GM12878 (cell line): ENCODE data around the gene APCDD1.

Experiments used
- BRCA1 ChIP-seq: IDR thresholded peaks from 2 replicates; pipeline ENCODE4 v1.6.1; 2011; ENCODE audit warnings: low read depth, low read length, improper control_type of control experiment
- CHD2 ChIP-seq: IDR thresholded peaks from 2 replicates; pipeline ENCODE4 v1.6.1; 2011; ENCODE audit warnings: low read depth, low read length, improper control_type of control experiment, borderline replicate concordance
- CTCF ChIP-seq, 3 experiments: IDR thresholded peaks in 2 of 3; conservative IDR thresholded peaks in 1 of 3; 2 replicates each; pipeline ENCODE4 v1.5.1; 2011; ENCODE audit warnings: low read depth in 3 of 3, low read length in 3 of 3, mild to moderate bottlenecking in 3 of 3, control low read depth in 2 of 3, moderate library complexity in 2 of 3, inconsistent platforms in 1 of 3, mixed read lengths in 1 of 3; ENCODE audit not compliant: control insufficient read depth in 2 of 3, insufficient read depth in 1 of 3; ENCODE audit errors: extremely low read depth in 1 of 3
- EED ChIP-seq: sonication (generic); IDR thresholded peaks from 2 replicates; pipeline ENCODE4 v1.6.1; 2016; ENCODE audit warnings: antibody characterized with exemption, low read depth
- EP300 ChIP-seq, 2 experiments: fragments of 150-350 bp in 1 of 2; IDR thresholded peaks; 2 replicates each; pipeline ENCODE4 v1.6.1; 2011 to 2012; ENCODE audit warnings: low read depth in 2 of 2, low read length in 2 of 2, borderline replicate concordance in 1 of 2, improper control_type of control experiment in 1 of 2, inconsistent platforms in 1 of 2; ENCODE audit not compliant: control insufficient read depth in 1 of 2
- EZH2 ChIP-seq: IDR thresholded peaks from 2 replicates; pipeline ENCODE4 v1.6.1; 2012; ENCODE audit warnings: low read depth, mild to moderate bottlenecking, control low read depth, inconsistent platforms, low read length, borderline replicate concordance; ENCODE audit not compliant: control insufficient read depth
- HDAC2 ChIP-seq: fragments of 200-600 bp; sonication (generic); IDR thresholded peaks from 2 replicates; pipeline ENCODE4 v1.6.1; 2017
- IRF3 ChIP-seq: fragments of 450-650 bp; IDR thresholded peaks from 2 replicates; pipeline ENCODE4 v1.6.1; 2014; ENCODE audit warnings: mild to moderate bottlenecking
- MYC ChIP-seq: IDR thresholded peaks from 2 replicates; pipeline ENCODE4 v1.6.1; 2011; ENCODE audit warnings: mild to moderate bottlenecking, low read length, moderate library complexity, inconsistent platforms; ENCODE audit not compliant: insufficient read depth, insufficient replicate concordance, insufficient read length, severe bottlenecking
- POLR2A ChIP-seq: IDR thresholded peaks from 2 replicates; pipeline ENCODE4 v1.6.1; 2011; ENCODE audit warnings: low read depth, mild to moderate bottlenecking, low read length
- RAD21 ChIP-seq: IDR thresholded peaks from 2 replicates; pipeline ENCODE4 v1.6.1; 2011; ENCODE audit warnings: mild to moderate bottlenecking, low read depth, low read length, moderate library complexity; ENCODE audit not compliant: insufficient read depth
- SREBF2 ChIP-seq: IDR thresholded peaks from 2 replicates; pipeline ENCODE4 v1.6.1; 2012; ENCODE audit warnings: mild to moderate bottlenecking, low read length
- YBX1 ChIP-seq: fragments of 450-650 bp; IDR thresholded peaks from 2 replicates; pipeline ENCODE4 v1.6.1; 2016; ENCODE audit warnings: antibody characterized with exemption
- ZBED1 ChIP-seq: IDR thresholded peaks from 2 replicates; pipeline ENCODE4 v1.6.1; 2016; ENCODE audit warnings: borderline replicate concordance

DNA sequence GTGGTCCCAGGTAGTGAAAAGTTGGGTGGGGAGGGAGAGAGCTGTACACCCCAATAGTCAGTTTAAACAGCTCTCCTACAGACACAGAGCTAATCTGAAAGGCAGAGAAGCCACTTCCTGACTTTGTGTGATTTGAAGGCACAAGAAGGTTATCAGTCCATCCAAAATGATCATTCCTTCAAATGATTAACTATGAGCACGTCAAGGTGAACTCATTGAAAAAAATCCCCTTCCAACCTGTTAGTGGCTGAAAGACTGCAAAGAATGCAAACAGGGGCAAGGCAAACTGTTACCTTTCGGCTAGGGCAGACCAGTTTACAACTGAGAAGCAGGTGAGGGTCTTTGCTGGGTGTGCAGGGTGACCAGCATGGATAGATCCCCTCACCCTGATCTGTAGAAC, 22.8 kb upstream of the APCDD1 start:
- TF ChIP-seq CTCF (IDR thresholded peaks at IDR 0.05 in 2 of 3, conservative IDR thresholded peaks at IDR 0.05 in 1 of 3; ENCODE audit: control insufficient read depth in 2 of 3, extremely low read depth in 1 of 3, insufficient read depth in 1 of 3, low read depth in 3 of 3, low read length in 3 of 3) (no peak), HDAC2 (no peak), EED (no peak), IRF3 (no peak), SREBF2 (no peak), CHD2 (no peak), EP300 (IDR thresholded peaks at IDR 0.05; ENCODE audit: borderline replicate concordance in 1 of 2, control insufficient read depth in 1 of 2, low read depth in 2 of 2, low read length in 2 of 2) (no peak), RAD21 (no peak), EZH2 (no peak), YBX1 (no peak), ZBED1 (no peak), POLR2A (no peak), MYC (no peak), BRCA1 (no peak)
